Keratinocyte (primary cell): ENCODE data around the gene SDF4. TPM values are rescaled to one million over a fixed set of nuclear protein-coding genes. Genes with fewer than 3 reads are reported as not detected.

Source experiments
- DNase-seq: peaks from one replicate; pipeline ENCODE4 v3.0.0-alpha.2; 2011; ENCODE audit warnings: low read depth, missing footprints, low spot score
- FAIRE-seq: peaks from 2 replicates; lab custom pipeline; 2011; peaks lifted over from hg19 to GRCh38; lab: Jason Lieb, UNC
- H2AFZ ChIP-seq: 2 replicates; pipeline ENCODE4 v1.6.0; 2012; ENCODE audit warnings: low read length, control low read depth, inconsistent platforms; ENCODE audit not compliant: control insufficient read depth
- H3K27ac ChIP-seq: 2 replicates; pipeline ENCODE4 v1.5.1; 2011; ENCODE audit warnings: low read length; ENCODE audit not compliant: control insufficient read depth, insufficient read depth
- H3K27me3 ChIP-seq: 3 replicates; pipeline ENCODE4 v1.6.0; 2011; ENCODE audit warnings: low read length; ENCODE audit not compliant: control insufficient read depth, insufficient read depth; ENCODE audit errors: extremely low read depth
- H3K36me3 ChIP-seq, 2 experiments: 2 replicates in 1 of 2; 3 replicates in 1 of 2; pipeline ENCODE4 v1.5.1; 2011; ENCODE audit warnings: low read length in 2 of 2, mild to moderate bottlenecking in 1 of 2; ENCODE audit not compliant: control insufficient read depth in 2 of 2, insufficient read depth in 2 of 2; ENCODE audit errors: extremely low read depth in 1 of 2
- H3K4me1 ChIP-seq: 3 replicates; pipeline ENCODE4 v1.5.1; 2011; ENCODE audit warnings: low read length; ENCODE audit not compliant: control insufficient read depth, insufficient read depth; ENCODE audit errors: extremely low read depth
- H3K4me2 ChIP-seq: 3 replicates; pipeline ENCODE4 v1.6.0; 2011; ENCODE audit warnings: low read depth, low read length; ENCODE audit not compliant: control insufficient read depth, insufficient read depth; ENCODE audit errors: extremely low read depth
- H3K4me3 ChIP-seq, 3 experiments: fragments of 200-600 bp in 1 of 3; sonication (generic) in 1 of 3; 2 replicates in 2 of 3; 3 replicates in 1 of 3; pipeline ENCODE4 v1.5.1; 2011 to 2016; ENCODE audit warnings: low read length in 3 of 3, mild to moderate bottlenecking in 3 of 3, control low read depth in 2 of 3, inconsistent platforms in 1 of 3, low read depth in 1 of 3, mixed read lengths in 1 of 3, mixed run types in 1 of 3, moderate library complexity in 1 of 3; ENCODE audit not compliant: control insufficient read depth in 2 of 3, insufficient read depth in 2 of 3; ENCODE audit errors: extremely low read depth in 1 of 3
- H3K79me2 ChIP-seq: 2 replicates; pipeline ENCODE4 v1.6.0; 2012; ENCODE audit warnings: low read length; ENCODE audit not compliant: control insufficient read depth, insufficient read depth
- H3K9ac ChIP-seq: 3 replicates; pipeline ENCODE4 v1.6.0; 2011; ENCODE audit warnings: low read length; ENCODE audit not compliant: control insufficient read depth, insufficient read depth; ENCODE audit errors: extremely low read depth
- H3K9me1 ChIP-seq: 3 replicates; pipeline ENCODE4 v1.6.0; 2011; ENCODE audit warnings: low read length; ENCODE audit not compliant: control insufficient read depth, insufficient read depth; ENCODE audit errors: extremely low read depth
- H3K9me3 ChIP-seq: 2 replicates; pipeline ENCODE4 v1.5.1; 2012; ENCODE audit warnings: low read depth, low read length; ENCODE audit not compliant: control insufficient read depth
- H4K20me1 ChIP-seq: 3 replicates; pipeline ENCODE4 v1.6.0; 2011; ENCODE audit warnings: low read length; ENCODE audit not compliant: control insufficient read depth, insufficient read depth; ENCODE audit errors: extremely low read depth
- CTCF ChIP-seq, 3 experiments: IDR thresholded peaks in 1 of 3; conservative IDR thresholded peaks in 1 of 3; optimal IDR thresholded peaks in 1 of 3; 2 replicates in 2 of 3; 3 replicates in 1 of 3; pipeline versions ENCODE3 to v1.5.1; 2011; ENCODE audit warnings: low read length in 3 of 3, mild to moderate bottlenecking in 3 of 3, moderate library complexity in 2 of 3, control low read depth in 1 of 3, inconsistent platforms in 1 of 3; ENCODE audit not compliant: insufficient read depth in 2 of 3; ENCODE audit errors: extremely low read depth in 1 of 3
- EZH2 ChIP-seq: IDR thresholded peaks from one replicate; pipeline ENCODE4 v1.6.1; 2012; ENCODE audit warnings: inconsistent platforms, mild to moderate bottlenecking, low read length, moderate library complexity
- dilution Hi-C: fragments of 300-500 bp; cut with MboI; formaldehyde crosslinking; loops from one replicate; pipeline ENCODE4 v1.7.0; 2020; ENCODE audit warnings: low sequenced_read_pairs; ENCODE audit not compliant: extremely low pct_ligation_motif_present
- polyA plus RNA-seq, 5 experiments: library from polyadenylated mRNA; depleted of rRNA in 3 of 5; stranded (reverse) in 3 of 5; stranded (forward) in 1 of 5; unstranded in 1 of 5; fragments of >200 nt; gene quantifications; 1 replicate in 1 of 5; 2 replicates in 3 of 5; 3 replicates in 1 of 5; pipeline versions ENCODE4 v1.2.1 to v1.2.3, GENCODE V29; 2011 to 2012; ENCODE audit warnings: missing spikeins in 2 of 5, low read depth in 1 of 5, low replicate concordance in 1 of 5

Gene SDF4
- polyA plus RNA-seq, 1 donor (not counting 4 experiments of a cell fraction or from before 2014, with no cell fraction given), result 66.3 TPM

DNA sequence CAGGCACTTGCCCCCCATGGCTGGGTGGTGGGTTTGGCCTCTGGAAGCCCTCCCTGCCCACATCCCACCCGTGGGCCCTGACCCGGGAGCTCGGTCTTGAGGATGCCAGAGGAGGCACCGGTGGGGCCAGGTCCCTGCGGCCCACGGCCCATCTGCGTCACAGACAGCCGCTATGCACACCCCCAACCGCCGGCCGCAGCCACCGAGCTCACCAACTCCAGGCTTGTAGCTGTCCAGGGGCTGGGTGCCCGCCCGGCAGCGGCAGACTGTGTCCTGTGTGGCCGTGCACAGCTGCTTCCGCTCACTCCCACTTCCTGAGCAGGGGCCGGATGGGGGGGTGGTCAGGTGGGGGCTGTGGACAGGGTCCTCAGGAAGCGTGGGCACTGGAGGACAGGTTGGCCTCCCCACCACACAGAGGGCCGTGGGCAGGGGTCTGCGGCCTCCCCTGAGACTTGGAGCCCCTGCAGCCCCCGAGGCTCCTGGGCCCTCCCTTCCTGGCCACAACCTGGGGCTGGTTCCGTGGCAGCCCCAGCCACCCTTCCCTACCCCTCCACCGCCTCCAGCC lies 18.9 kb downstream of the SDF4 start:
- H3K79me2 ChIP-seq, result no peaks in the 10 kb centered on the region
- TF ChIP-seq CTCF (optimal IDR thresholded peaks at IDR 0.05 in 1 of 3, IDR thresholded peaks at IDR 0.05 in 1 of 3, conservative IDR thresholded peaks at IDR 0.05 in 1 of 3; ENCODE audit: extremely low read depth in 1 of 3, insufficient read depth in 2 of 3, low read length in 3 of 3), result no peak
- TF ChIP-seq EZH2, result no peak
- dilution Hi-C loops, result no loop called here
- no peak overlapping the region for H3K4me3 ChIP-seq
- FAIRE-seq (no peak), DNase-seq (no peak)
- H3K27me3 ChIP-seq, result no peaks in the 10 kb centered on the region
- H3K4me1 ChIP-seq, result peaks cover 4% of the 10 kb centered on the region
- H3K27ac ChIP-seq, result no peak overlapping the region
- no peak overlapping the region for H2AFZ ChIP-seq
- no peak overlapping the region for H3K9ac ChIP-seq
- peaks cover 5% of the 10 kb centered on the region in 2 experiments for H3K36me3 ChIP-seq
- no peaks in the 10 kb centered on the region for H3K9me3 ChIP-seq
- peaks cover 2% of the 10 kb centered on the region for H3K9me1 ChIP-seq
- no peak overlapping the region for H3K4me2 ChIP-seq
- no peaks in the 10 kb centered on the region for H4K20me1 ChIP-seq

GRCh38 chr1:1211541-1212441 lies 20.0 kb downstream of the SDF4 start:
- H3K9me1 ChIP-seq, result peaks cover 2% of the 10 kb centered on the region
- no peak overlapping the region for H2AFZ ChIP-seq
- no peak for FAIRE-seq
- H3K9ac ChIP-seq, result no peak overlapping the region
- TF ChIP-seq EZH2 (no peak), CTCF (optimal IDR thresholded peaks at IDR 0.05 in 1 of 3, IDR thresholded peaks at IDR 0.05 in 1 of 3, conservative IDR thresholded peaks at IDR 0.05 in 1 of 3; ENCODE audit: extremely low read depth in 1 of 3, insufficient read depth in 2 of 3, low read length in 3 of 3) (no peak)
- no peaks in the 10 kb centered on the region for H4K20me1 ChIP-seq
- DNase-seq, result no peak
- H3K79me2 ChIP-seq, result no peaks in the 10 kb centered on the region
- peaks cover 0 to 5% of the 10 kb centered on the region in 2 experiments for H3K36me3 ChIP-seq
- no peak overlapping the region for H3K4me3 ChIP-seq
- H3K9me3 ChIP-seq, result no peaks in the 10 kb centered on the region
- no peak overlapping the region for H3K4me2 ChIP-seq
- H3K27me3 ChIP-seq, result peaks cover 8% of the 10 kb centered on the region
- H3K4me1 ChIP-seq, result peaks cover under 1% of the 10 kb centered on the region
- dilution Hi-C loops, result no loop called here
- no peak overlapping the region for H3K27ac ChIP-seq
